ENCODE measurements around the gene HEPACAM.

The HEPACAM gene

GRCh38 chr11:124892750-124893454 lies 42.9 kb downstream of the HEPACAM start:
- no peak for TF ChIP-seq CTCF (IDR thresholded peaks at IDR 0.05; ENCODE audit: control insufficient read depth, extremely low read depth, insufficient read depth)
- DNase-seq (ENCODE audit: low read depth) = no peak
- no peak overlapping the region for H3K4me3 ChIP-seq (ENCODE audit: low read depth, low read length)

- H3K4me3 ChIP-seq (ENCODE audit: low read depth, low read length) = no peak overlapping the region
- TF ChIP-seq CTCF (IDR thresholded peaks at IDR 0.05; ENCODE audit: control insufficient read depth, extremely low read depth, insufficient read depth) = no peak
- no peak for DNase-seq (ENCODE audit: low read depth)
Measured at GRCh38 chr11:124892146-124892545, 43.7 kb downstream of the HEPACAM start.

DNA sequence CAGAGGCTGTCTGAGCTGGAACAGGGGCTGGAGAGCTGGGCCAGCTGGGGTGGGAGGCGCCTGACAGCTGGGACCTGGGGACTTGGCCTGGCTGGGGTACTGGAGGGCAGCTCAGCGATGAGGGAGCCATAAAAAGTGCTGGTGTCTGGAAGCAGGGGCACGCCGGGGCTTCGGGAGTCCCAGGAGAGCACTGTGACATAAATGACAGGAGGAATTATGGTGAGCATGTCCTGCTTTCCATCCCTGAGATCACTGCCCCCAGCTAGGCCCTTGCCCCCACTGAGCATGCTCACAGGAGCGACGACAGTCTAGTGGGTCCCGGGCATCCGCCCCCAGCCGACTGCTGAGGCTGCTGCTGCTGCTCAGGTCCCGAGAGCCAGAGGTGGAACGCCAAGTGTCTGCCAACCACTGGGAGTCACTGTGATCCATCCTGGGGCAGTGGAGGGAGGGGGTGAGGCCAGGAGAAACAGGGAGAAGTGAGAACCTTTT lies 44.4 kb downstream of the HEPACAM start:
- DNase-seq (ENCODE audit: low read depth) = no peak
- TF ChIP-seq CTCF (IDR thresholded peaks at IDR 0.05; ENCODE audit: control insufficient read depth, extremely low read depth, insufficient read depth) = no peak
- no peak overlapping the region for H3K4me3 ChIP-seq (ENCODE audit: low read depth, low read length)

- no peak for DNase-seq (ENCODE audit: low read depth)
- TF ChIP-seq CTCF (IDR thresholded peaks at IDR 0.05; ENCODE audit: control insufficient read depth, extremely low read depth, insufficient read depth) = no peak
- no peak overlapping the region for H3K4me3 ChIP-seq (ENCODE audit: low read depth, low read length)
Measured at GRCh38 chr11:124890683-124891372, 45.0 kb downstream of the HEPACAM start.

DNA sequence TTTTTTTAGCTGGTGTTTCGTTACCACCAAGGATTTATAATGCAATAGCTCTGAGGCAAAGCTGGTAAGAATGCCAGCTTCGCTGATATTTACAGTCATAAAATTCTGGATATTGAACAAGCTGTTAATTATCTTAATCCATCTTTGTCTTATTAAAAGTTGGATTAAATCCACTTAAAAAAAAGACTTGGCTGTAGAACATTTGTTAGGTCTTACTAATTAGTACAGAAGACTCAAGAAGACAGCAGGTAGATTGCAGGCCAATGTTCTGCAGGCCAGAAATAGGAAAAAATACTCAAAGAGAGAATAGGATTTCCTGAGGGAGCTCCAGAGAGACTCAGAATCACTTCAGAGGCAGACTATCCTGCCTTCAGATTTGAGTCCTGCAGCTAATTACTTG lies 45.7 kb downstream of the HEPACAM start:
- TF ChIP-seq CTCF (IDR thresholded peaks at IDR 0.05; ENCODE audit: control insufficient read depth, extremely low read depth, insufficient read depth) = no peak
- no peak overlapping the region for H3K4me3 ChIP-seq (ENCODE audit: low read depth, low read length)
- no peak for DNase-seq (ENCODE audit: low read depth)

DNA sequence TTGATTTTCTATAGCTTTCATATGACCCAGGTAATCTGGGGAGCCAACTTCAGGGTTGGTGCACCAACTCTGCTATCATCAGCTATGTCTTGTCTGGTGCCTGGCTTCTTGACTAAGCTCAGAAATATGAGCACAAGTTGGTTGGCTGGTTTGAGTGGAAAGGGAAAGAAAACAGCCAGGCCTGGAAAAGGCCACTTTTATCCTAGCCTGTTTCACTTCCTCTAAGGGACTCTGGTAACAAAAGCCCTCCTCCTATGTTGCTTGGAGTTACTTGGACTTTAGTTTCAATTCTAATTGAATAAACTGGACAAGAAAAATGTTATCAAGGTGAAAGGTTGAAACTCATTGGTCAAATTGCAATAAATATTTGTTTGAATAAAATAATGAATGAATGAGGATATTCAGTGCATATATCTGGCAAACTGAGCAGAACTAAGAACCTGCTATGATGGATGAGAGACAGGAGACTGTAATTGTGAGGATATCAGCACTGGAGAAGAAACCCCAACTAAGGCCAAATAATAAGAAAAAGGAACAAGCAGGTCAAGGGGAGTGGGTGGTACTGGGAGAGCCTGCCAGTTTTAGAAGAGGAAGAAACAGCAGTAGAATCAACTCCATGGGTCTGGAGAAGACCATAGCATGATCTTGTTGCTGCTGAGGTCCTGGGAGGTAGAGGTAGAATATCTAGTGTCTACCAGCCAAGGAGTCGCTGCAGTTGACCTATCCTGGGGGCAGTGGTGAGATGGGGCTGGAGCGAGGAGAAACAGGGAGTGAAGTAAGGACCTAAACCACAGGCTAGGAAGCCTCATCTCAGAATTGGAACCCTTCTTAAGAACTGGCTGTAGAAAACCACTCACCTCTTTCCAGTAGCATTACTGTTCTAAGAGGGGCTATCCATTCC lies 46.4 kb downstream of the HEPACAM start:
- H3K4me3 ChIP-seq (ENCODE audit: low read depth, low read length) = no peak overlapping the region
- TF ChIP-seq CTCF (IDR thresholded peaks at IDR 0.05; ENCODE audit: control insufficient read depth, extremely low read depth, insufficient read depth) = no peak
- DNase-seq (ENCODE audit: low read depth) = no peak

All from LNCaP clone FGC (cell line).